GM18508 (cell line): Measurements from ENCODE around the gene LMO2.
"Not testable (repeated sequence)": the region's sequence is repeated elsewhere in the genome, so short reads cannot be mapped to it uniquely, and the experiment has no call there.

Source experiments
- ATAC-seq: cut with Tn5 transposase; IDR thresholded peaks from one replicate; pipeline ENCODE4 v1.9.1; 2021; ENCODE audit warnings: moderate number of reproducible peaks; ENCODE audit not compliant: insufficient read depth, unreplicated experiment

The LMO2 gene

DNA sequence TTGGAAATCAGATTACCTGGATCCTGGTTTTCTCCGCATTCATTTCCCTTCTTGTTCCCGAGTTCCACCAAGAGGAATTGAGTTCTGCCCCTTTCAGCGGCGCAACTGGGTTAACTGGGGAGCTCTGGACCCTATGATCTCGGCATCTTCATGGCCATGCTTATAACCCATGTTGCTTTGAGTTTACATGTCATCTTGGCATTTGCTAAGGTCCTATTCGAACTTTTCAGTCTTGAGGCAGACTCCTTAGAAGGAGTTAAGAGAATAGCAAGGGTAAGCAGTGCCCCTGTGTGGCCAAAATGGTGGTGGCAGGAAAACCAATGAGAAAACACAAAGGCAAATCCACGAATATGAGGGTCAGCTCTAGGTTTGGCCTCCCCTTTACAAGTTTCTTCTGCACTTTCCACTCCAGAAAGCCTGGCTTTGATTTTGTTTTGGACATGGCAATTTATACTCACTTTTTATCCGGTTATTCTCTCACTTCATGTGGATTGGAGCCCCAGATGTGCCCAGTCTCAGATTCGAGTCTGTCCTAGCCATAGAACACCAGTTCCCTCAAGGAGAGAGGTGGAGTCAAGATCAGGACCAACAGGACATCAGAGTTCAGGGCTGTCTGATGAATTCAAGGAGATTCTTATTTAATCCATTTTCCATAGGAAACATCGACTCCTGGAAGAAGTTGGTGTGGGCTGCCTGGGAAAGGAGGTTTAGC, 62.3 kb downstream of the LMO2 start:
- ATAC-seq, result peak; percentile 70

DNA sequence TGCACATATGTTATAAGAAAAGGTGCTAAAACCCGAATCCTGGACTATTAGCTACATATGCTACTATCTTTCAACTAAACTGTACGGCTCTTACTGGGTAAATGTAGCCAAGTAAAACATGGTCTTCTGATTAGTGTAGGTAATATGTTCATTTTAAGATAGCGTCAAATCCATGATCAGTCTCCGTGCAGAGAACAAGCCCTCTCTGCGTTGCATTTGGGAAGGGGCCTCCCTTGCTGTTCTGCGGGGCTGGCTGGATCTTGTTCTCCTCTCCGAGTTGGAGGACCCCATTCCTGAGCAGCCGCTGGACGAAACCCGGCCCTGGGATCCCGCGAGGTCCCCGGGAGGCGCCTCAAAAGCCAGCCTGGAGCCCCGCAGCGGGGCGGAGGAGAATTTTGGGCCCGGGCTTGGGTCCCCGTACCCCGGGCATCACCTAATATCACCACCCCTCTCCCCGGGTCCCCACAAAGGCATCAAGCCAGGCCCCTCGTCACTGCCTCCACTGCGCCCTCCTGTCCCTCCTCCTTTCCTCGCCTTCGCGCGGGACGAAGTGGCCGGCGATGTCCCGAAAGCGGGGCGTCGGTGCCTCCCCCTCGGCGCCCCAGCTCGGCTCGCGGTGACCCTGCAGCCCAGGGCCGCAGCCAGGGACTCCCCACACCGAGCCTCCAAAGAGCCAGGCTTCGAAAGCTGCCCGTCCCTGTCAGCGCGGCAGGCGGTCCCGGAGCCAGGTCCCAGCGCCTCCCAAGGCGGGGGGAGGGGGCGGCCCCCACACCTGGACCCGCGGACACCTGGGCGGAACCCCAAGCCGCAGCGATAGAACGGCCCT, 63.1 kb downstream of the LMO2 start:
- ATAC-seq, result no peak

DNA sequence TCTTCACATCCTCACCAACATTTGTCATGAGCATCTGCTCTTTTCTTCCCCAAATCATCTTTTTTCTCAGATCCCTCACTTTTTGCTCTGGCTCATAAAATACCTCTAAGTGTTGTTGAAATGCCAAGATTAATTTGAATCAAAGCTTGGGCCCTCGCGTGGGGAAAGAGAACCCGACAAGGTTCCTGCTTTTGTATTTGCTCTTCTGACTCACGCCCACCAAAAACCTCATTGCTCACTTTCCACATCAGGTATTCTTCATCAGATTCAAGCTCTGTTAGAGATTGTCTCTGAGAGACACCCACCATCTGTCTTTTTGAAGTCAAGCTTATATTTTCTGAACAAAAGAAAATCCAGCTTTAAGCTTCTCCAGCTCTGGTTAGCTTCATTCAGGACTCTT, 64.7 kb downstream of the LMO2 start:
- ATAC-seq, result no peak

DNA sequence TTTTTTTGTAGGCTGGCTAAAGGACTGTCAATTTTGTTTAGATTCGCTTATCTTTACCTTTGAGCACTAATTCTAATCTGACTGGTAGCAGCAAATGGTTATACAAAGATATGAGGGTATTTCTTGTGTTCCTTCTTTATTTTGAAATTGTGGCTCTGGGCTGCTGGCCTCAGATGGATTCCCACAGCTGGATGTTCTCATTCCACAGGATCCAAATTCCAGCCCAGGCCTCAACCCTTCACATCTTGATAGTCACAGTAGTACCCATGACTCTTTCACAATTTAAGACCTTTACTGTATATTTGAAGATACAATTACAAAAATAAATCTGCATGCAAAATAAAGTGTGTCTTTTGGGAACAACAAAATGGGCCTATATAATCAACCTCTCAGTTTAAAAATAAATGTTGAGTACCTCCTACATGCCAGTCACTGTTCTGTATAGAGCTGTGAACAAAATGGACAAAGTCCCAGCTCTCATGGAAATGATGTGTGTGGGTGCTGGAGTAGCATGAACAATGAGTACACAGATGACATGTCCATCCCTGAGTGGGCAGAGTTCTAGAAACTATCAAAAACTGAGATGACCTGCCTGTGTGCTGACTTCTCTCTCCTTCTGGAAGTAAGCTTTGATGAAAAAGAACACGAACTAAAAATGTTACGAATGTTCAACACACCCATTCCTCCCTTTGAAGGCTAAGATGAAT, 65.9 kb downstream of the LMO2 start:
- ATAC-seq, result no peak

DNA sequence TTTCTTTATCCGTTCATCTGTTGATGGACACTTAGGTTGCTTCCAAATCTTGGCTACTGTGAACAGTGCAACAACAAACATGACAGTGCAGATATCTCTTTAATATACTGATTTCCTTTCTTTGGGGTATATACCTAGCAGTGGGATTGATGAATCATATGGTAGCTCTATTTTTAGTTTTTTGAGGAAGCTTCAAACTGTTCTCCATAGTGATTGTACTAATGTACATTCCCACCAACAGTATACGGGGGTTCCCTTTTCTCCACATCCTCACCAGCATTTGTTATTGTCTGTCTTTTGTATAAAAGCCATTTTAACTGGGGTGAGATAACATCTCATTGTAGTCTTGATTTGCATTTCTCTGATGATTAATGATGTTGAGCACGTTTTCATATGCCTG, 68.9 kb downstream of the LMO2 start:
- ATAC-seq, result not testable (repeated sequence)

DNA sequence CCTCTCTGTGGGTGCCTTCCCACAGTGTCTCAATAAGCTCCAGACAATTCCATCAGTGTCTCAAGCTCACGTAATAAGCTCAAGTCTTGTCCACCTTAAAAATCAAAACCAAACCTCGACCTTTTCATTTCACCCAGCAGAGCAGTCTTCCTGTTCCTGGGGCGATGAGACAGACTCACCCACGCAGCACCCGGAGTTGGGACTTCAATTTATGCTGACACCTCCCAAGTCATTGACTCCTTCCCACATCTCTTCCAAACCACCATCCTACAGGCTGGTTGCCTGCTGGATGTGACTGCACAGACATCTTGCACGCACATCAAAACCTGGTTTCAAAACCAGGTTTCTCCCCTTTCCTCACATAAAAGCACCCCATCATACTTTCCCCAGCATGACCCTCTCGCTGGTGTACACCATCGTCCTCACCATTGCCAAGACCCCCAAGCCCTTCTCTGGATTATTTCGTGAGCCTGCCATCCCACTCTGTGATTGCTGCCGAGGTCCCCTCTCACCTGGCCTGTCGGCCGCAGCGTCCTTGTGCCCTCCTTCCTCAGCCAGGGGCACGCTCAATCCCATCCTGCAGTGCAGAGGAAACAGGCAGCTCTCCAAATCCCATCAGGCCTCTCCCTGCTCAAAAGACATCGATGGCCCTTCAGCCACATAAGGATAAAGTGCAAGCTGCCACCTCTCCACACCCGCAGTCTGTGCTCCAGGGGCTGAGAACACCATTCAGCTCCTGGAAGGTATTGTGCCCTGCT, 72.4 kb downstream of the LMO2 start:
- no peak for ATAC-seq
